GM21423 (cell line): ENCODE measurements around the gene ST6GALNAC1.
"Not testable (repeated sequence)": the region's sequence is repeated elsewhere in the genome, so short reads cannot be mapped to it uniquely, and the experiment has no call there.

ENCODE experiments used
- ATAC-seq: cut with Tn5 transposase; IDR thresholded peaks from one replicate; pipeline ENCODE4 v1.9.1; 2021; ENCODE audit warnings: mild to moderate bottlenecking, moderate library complexity; ENCODE audit not compliant: unreplicated experiment

The ST6GALNAC1 gene

GRCh38 chr17:76612977-76613851 lies 30.3 kb downstream of the ST6GALNAC1 start:
- ATAC-seq, result no peak

GRCh38 chr17:76612465-76612864 lies 31.1 kb downstream of the ST6GALNAC1 start:
- no peak for ATAC-seq

DNA sequence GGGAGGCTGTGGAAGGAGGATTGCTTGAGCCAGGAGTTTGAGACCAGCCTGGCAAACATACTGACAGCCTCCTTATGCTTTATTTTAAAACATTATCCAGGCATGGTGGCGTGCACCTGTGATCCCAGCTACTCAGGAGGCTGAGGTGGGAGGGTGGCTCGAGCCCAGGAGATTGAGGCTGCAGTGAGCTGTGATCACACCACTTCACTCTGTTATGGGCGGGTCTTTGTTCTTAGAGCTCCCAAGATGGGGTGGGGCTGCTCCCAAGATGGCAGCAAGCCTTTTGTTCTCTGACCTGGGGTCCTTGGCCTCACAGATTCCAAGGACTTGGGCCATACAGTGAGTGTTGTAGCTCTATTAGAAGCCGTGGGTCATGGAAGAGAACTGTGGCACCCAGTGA lies 31.8 kb downstream of the ST6GALNAC1 start:
- no peak for ATAC-seq

GRCh38 chr17:76611080-76611749 lies 32.3 kb downstream of the ST6GALNAC1 start:
- not testable (repeated sequence) for ATAC-seq

- not testable (repeated sequence) for ATAC-seq
Measured at GRCh38 chr17:76606685-76607084, 36.9 kb downstream of the ST6GALNAC1 start.

- no peak for ATAC-seq
Measured at GRCh38 chr17:76601065-76601464, 42.5 kb downstream of the ST6GALNAC1 start.

GRCh38 chr17:76599694-76600460 lies 43.7 kb downstream of the ST6GALNAC1 start:
- no peak for ATAC-seq

DNA sequence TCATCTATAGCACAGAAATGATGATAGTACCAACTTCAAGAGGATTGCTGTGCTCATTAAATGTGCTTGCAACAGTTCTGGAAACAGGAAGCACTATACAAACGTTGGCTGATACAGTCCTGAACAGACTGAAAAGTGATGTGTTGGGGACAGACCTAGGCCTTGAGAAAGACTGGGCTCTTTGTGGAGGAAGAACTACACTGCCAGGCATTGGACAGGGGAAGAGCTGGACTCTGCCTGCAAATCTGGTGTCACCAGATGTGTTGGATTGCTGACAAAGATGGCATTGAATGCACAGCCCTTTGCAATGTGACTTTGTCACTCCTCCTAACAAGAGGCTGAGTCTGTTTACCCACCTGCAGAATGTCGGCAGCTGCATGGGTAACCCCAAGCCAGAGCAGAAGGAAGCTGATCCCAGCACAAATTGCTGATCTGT lies 45.5 kb downstream of the ST6GALNAC1 start:
- ATAC-seq, result no peak

GRCh38 chr17:76597156-76598003 lies 46.2 kb downstream of the ST6GALNAC1 start:
- ATAC-seq, result no peak

DNA sequence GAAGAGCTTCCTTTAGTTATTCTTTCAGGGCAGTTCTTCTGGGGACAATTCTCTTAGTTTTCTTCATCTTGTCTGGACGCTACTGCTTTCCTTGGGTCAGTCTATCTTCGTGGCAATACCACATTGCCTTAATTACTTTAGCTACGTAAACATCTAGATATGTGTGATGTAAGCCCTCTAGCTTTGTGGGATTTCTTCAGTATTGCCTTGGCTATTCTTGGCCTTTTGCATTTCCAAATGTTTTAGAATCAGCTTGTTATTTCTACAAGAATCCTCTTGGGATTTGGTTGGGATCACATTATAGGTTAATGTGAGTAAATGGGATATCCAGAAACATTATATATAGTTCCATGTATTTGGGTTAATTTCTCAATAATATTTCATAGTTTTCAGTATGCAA lies 48.9 kb downstream of the ST6GALNAC1 start:
- no peak for ATAC-seq

- ATAC-seq, result no peak
Measured at GRCh38 chr17:76593959-76594358, 49.6 kb downstream of the ST6GALNAC1 start.

- no peak for ATAC-seq
Measured at GRCh38 chr17:76593384-76593826, 50.2 kb downstream of the ST6GALNAC1 start.

- no peak for ATAC-seq
Measured at GRCh38 chr17:76588182-76588581, 55.4 kb downstream of the ST6GALNAC1 start.

- ATAC-seq, result no peak
Measured at GRCh38 chr17:76586741-76587487, 56.6 kb downstream of the ST6GALNAC1 start.

DNA sequence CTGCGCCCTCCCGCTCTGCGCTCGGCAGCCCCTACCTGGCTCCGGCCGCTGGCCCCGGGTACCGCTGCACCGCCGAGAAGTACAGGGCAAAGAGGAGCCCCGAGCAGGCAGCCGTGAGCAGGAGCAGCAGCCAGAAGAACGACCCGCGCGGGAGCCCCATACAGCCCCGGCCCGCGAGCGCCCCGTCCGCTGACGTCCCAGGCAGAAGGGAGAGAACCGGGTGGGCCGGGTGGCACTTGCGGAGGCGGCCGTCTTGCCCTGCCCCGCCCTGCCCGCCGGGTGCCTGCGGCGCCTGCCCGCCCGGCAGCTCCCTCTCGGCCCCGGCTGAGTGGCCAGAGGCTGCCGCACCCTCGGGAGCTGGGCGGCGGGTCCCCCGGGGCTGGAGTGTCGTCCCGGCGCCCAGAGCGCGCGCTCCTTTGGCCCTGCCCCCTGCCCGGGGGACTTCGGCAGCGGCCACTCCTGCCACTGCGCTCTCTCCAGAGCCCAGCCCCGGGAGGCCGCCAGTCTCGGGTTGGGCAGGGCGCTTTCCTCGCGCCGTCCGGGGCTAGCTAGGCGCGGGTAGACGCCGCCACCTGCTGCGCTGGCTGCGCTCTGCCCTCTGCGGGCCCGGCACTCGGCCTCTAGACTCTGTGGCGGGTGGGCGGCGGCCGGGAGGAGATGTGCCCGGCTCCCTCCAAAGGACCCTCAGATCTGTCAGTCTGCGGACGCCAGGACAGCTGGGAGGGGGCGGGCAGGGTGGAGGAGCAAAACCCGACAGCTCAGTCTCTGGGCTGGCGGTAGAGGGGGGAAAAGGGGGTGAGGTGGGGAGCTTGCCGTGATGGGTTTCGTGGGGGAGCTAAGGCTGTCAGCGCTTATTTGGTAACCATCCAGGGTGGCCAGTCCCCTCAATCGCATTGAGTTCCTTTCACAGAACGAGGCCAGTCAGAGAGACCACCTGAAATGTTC lies 57.6 kb downstream of the ST6GALNAC1 start, which contains the start of gene ST6GALNAC2:
Gene ST6GALNAC2 (minus strand): TSS at position 212 of the 945 bp plus-strand sequence. CDS start 52 bp downstream, at position 160.
- no peak for ATAC-seq

GRCh38 chr17:76585033-76585648 lies 58.4 kb downstream of the ST6GALNAC1 start:
- ATAC-seq, result no peak

DNA sequence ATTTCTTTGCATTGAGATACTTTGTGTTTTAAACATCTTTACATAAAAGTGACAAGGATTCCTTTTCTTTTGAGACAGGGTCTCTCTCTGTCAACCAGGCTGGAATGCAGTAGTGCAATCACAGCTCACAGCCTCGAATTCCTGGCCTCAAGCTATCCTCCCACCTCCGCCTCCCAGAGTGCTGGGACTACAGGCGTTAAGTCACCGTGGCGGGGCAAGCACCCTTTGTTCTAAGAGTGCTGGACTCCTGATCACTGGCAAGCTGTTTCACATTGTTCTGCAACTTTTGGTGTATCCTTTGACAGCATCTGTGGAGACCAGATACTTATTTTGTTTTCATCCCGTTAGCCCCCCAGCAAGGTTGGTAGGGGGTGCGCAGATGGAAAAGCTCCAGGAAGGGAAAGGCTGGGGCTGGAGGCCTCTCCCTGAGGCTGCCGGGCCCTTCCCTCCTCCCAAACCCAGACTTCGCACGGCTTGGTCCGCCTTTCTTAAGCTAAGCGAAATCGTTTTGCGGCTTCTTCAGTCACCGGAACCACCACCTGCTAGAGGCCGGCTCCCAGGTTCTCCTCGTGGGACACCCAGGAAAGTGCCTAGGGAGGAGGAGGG lies 59.0 kb downstream of the ST6GALNAC1 start:
- ATAC-seq, result no peak

GRCh38 chr17:76582660-76583059 lies 60.9 kb downstream of the ST6GALNAC1 start:
- no peak for ATAC-seq
